GM21381 (cell line): ENCODE measurements around the gene METTL23.
"Not testable (repeated sequence)": the region's sequence is repeated elsewhere in the genome, so short reads cannot be mapped to it uniquely, and the experiment has no call there.

Source experiments
- ATAC-seq: cut with Tn5 transposase; IDR thresholded peaks from one replicate; pipeline ENCODE4 v1.9.1; 2021; ENCODE audit warnings: mild to moderate bottlenecking, moderate library complexity; ENCODE audit not compliant: unreplicated experiment

Gene METTL23

GRCh38 chr17:76734080-76734840 lies 7.6 kb downstream of the METTL23 start:
- ATAC-seq: no peak

GRCh38 chr17:76735006-76735405 lies 8.4 kb downstream of the METTL23 start:
- ATAC-seq: no peak

DNA sequence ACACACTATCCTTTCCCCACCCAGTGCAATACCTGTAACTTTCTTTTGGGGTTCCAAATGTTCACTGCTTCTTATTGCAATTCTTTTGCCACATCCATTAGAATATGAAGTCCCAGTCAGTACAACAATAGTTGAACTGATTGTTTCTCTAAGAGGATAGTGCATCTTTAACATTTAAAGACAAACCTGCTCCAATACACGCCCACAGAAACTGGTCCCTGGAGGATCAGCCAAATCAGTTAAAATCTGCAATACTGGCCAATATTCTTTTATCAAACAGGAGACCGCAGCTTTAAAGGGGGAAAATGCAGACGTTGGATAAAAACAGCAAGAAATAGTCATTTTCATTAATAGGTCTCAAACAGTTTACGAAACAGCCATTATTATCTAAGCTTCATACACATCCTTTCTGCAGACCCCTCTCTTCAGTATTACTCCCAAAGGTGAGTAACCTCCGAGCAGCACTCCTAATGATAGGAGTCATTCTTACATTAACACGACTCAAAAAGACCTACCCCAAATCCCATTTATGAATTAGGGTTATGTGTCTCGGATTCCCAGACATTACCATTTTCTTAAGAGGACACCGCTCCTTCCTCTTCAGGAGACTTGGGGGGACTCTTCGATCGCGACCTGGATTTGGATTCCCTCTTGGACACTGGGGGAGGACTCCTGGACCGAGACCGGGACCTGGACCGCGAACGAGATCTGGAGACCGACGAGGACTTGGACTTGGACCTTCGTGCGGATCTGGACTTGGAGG lies 9.1 kb downstream of the METTL23 start:
- no peak for ATAC-seq

- no peak for ATAC-seq
These were observed 9.9 kb downstream of the METTL23 start for GRCh38 chr17:76736349-76737081.

- ATAC-seq: peak; percentile 64
These were observed 10.5 kb downstream of the METTL23 start, which contains the start of gene SRSF2 for GRCh38 chr17:76737082-76737675. SRSF2 (minus strand) TSS chr17:76737331; CDS start chr17:76737160, 171 bp downstream.

GRCh38 chr17:76737676-76738467 lies 11.2 kb downstream of the METTL23 start, which contains the start of gene MFSD11:
MFSD11 (plus strand) TSS chr17:76738119; CDS start chr17:76738353, 234 bp downstream.
- ATAC-seq: peak; percentile 56

- no peak for ATAC-seq
These were observed 11.8 kb downstream of the METTL23 start for GRCh38 chr17:76738468-76738850.

DNA sequence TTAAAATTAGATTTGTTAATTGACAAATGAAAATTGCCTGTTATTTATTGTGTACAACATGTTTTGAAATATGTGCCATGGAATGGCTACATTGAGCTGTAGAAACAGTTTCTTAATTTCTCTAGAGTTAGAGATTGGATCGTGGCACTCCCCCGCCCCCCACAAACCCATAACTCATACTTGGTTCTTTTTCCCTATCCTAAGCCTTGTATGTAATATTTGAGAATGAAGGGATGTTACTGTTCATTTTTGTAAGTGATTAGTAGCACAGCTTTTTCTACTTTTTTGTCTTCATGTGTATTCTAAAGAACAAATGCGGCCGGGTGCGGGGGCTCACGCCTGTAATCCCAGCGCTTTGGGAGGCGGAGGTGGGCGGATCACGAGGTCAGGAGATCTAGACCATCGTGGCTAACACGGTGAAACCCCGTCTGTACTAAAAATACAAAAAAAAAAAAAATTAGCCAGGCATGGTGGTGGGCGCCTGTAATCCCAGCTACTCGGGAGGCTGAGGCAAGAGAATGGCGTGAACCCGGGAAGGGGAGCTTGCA lies 13.0 kb downstream of the METTL23 start:
- ATAC-seq: not testable (repeated sequence)

- ATAC-seq: no peak
These were observed 13.9 kb downstream of the METTL23 start for GRCh38 chr17:76740329-76741118.

GRCh38 chr17:76742958-76743357 lies 16.3 kb downstream of the METTL23 start:
- ATAC-seq: no peak

GRCh38 chr17:76744747-76745146 lies 18.1 kb downstream of the METTL23 start:
- ATAC-seq: no peak

DNA sequence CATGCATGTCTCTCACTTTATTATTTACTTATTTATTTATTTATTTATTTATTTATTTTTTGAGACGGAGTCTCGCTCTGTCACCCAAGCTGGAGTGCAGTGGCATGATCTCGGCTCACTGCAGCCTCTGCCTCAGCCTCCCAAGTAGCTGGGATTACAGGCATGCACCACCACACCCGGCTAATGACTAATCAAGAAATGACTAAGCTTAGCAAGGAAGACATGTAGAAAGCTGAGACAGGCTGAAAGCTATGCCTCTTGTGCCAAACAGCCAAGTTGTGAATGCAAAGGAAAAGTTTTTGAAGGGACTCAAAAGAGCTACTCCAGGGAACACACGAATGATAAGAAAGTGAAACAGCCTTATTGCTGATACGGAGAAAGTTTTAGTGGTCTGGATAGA lies 19.1 kb downstream of the METTL23 start:
- ATAC-seq: not testable (repeated sequence)

DNA sequence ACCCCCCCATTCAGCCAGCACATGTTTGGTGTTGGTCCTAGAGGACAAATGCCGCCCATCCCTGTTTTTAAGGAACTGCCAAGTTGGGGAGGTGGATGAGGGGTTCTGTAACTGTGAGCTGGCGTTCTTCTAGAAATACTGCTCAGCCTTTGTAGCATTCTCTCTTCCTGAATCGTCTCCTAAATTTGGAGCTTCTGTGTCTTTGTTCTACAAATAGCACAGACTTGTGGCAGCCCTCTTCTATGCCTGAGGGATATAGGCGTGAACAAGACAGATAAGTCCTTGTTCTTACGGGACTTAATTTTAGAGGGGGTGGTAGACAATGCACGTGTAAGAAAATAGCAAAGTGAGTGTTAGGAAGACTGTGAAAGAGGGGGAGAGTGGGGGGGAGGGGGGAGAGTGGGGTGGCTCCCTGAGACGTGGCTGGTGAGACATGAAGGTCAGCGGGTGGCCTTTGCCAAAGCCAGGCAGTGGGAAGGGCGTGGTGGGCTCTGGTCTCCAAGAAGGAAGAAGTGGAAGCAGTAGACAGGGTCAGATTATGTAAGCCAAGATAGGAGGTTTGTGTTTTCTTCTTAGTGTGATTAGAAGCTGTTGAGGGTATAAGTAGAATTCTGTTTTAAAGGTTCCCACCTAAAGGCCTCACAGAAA lies 21.2 kb downstream of the METTL23 start:
- ATAC-seq: no peak

DNA sequence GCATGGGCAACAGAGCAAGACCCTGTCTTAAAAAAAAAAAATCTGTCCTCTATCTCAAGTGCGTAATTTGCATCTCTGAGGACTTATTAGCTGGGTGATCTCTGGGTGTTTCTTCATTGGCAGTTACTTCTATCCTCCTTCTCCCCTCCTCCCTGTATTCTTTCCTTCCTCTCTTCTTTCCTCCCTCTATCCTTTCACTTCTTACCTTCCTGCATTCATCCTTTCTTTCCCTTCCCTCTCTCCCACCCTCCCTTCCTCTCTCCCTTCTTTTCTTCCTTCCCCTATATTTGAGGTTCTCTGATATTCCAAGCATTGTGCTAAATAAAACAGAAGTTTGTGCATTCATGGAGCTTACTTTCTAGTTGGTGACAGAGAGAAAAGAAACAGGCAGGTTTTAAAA lies 22.0 kb downstream of the METTL23 start:
- ATAC-seq: no peak

DNA sequence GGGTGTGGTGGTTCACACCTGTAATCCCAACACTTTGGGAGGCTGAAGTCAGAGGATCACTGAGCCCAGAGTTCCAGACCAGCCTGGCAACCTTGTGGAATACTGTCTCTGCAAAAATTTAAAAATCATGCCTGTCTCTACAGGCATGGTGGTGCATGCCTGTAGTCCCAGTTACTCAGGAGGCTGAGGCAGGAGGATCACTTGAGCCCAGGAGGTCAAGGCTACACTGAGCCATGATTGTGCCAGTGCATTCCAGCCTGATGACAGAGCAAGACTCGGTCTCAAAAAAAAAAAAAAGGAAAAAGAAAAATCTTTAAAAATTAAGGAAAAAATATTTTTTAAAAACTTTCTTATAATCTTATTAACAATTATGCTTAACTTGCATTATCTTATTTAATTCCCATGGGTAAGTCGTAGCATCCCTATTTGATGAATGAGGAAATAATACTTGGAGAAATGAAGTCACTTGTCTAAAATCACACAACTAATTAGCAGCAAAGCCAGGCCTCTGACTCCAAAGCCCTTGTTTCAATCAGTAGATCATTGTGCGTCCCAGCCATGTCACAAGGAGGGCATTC lies 24.9 kb downstream of the METTL23 start:
- ATAC-seq: no peak

- no peak for ATAC-seq
These were observed 25.4 kb downstream of the METTL23 start for GRCh38 chr17:76752006-76752405.

DNA sequence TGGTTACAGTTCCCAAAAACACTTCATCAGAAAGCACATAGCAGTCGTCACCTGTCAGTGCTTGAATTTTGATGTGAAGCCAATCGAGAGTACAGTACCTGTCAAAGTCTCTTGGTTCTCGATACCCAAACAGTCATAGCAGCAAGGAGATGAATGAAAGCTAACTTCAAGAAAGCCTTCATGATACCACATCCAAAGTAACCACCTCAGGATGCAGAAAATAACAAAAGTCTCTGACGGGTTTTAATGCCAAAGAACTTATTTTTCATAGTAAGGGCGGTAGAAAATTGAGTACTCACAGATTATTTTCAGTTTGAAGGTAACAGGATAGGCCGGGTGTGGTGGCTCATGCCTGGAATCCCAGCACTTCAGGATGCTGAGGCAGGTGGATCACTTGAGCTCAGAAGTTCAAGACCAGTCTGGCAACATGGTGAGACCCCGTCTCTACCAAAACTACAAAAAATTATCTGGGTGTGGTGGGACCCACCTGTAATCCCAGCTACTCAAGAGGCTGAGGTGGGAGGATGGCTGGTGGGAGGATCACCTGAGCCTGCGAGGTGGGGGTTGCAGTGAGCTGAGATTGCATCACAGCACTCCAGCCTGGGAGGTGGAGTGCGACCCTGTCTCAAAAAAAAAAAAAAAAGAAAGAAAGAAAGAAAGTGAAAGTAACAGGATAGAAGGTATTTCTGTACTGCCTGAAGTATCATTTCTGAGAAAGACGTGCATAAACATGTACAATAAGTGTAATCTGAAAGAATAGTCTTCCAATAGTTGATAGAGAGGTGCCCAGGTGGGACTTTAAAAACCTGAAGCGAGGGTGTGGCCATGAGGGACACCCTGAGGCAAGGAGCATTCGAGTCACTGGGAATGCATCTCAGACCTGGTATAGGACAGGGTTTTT lies 26.7 kb downstream of the METTL23 start:
- ATAC-seq: no peak
